GM10266 (cell line): Measurements from ENCODE around the gene KLHL6.
"Not testable (repeated sequence)": the region's sequence is repeated elsewhere in the genome, so short reads cannot be mapped to it uniquely, and the experiment has no call there.

ENCODE experiments used
- DNase-seq: peaks from one replicate; pipeline ENCODE4 v3.0.0; 2012; ENCODE audit errors: extremely low spot score
- CTCF ChIP-seq: IDR thresholded peaks from 2 replicates; pipeline ENCODE4 v1.5.1; 2012; ENCODE audit warnings: mild to moderate bottlenecking, low read depth; ENCODE audit not compliant: control insufficient read depth, insufficient read depth; ENCODE audit errors: missing control alignments

The KLHL6 gene

GRCh38 chr3:183481582-183481981 is 73.9 kb downstream of the KLHL6 start:
- no peak for TF ChIP-seq CTCF
- DNase-seq = no peak

GRCh38 chr3:183478501-183478900 is 77.0 kb downstream of the KLHL6 start:
- DNase-seq = no peak
- TF ChIP-seq CTCF = no peak

- TF ChIP-seq CTCF = no peak
- no peak for DNase-seq
Observed at GRCh38 chr3:183477801-183478456, 77.6 kb downstream of the KLHL6 start.

GRCh38 chr3:183475764-183476162 is 79.7 kb downstream of the KLHL6 start:
- DNase-seq = not testable (repeated sequence)

GRCh38 chr3:183475016-183475763 is 80.3 kb downstream of the KLHL6 start:
- no peak for TF ChIP-seq CTCF
- DNase-seq = no peak

GRCh38 chr3:183473969-183474368 is 81.5 kb downstream of the KLHL6 start:
- DNase-seq = no peak
- no peak for TF ChIP-seq CTCF

GRCh38 chr3:183472155-183472554 is 83.4 kb downstream of the KLHL6 start:
- no peak for TF ChIP-seq CTCF
- DNase-seq = no peak
